ENCODE measurements around the gene TLE3. TPM values are rescaled to one million over a fixed set of nuclear protein-coding genes. Genes with fewer than 3 reads are reported as not detected.

The TLE3 gene
- total RNA-seq, 1 donor from 2014 or later = 17.6 TPM

DNA sequence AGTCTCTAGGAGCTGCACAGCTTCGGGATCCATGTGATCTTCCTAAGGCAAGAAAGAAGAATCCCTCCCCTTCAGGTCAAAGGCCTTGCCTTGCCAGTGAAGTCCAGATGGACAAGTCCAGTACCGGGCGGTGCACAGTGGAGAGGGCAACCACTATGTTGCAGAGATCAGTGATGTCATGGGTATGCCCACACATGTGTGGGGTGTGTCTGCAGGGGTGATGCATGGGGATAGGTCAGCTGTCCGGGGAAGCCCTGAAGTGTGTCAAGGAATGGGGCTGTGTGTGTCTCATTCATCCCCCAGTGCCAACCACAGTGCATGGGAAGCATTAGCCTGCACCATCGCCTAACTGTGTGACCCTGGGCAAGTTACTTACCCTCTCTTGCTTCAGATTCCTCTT is 66.5 kb downstream of the TLE3 start:
- no peak for DNase-seq (ENCODE audit: low spot score)

DNA sequence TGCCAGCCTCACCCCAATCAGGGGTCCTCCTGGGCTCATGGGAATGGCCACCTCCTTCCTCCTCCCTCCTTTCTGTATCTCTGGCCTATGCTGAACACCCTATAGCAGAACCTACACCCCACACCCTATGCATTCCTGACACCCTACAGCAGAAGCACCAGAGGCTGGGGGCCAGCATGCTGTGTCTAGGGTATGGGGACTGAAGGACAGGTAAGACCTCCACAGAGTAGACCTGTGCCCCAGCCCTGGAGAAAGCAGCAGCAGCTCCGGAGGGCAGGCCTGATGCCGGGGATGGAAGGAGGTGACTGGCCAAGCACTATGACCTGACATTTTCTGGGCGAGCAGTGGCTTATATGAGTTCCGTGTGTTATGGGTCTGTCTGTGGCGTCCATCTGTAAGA is 66.9 kb downstream of the TLE3 start:
- no peak for DNase-seq (ENCODE audit: low spot score)

DNA sequence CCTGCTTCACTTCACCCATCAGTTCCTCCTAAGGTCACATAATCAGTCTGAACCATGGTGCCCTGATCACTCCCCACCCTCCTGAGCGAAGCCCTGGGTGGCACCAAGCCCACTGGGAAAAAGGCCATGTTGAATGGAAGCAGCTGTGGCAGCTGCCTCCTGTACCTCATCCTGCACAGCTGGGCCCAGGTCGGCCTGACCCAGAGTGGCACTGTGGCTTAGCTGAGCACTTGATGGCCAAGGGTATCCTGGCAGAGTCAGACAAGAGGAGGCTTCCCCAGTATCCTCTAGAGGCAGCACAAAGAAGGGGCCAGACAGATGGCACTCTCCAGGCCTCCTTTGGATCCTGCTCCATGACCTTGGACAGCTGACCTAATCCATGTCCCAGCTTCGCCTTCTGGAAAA is 68.4 kb downstream of the TLE3 start:
- no peak for DNase-seq (ENCODE audit: low spot score)

DNA sequence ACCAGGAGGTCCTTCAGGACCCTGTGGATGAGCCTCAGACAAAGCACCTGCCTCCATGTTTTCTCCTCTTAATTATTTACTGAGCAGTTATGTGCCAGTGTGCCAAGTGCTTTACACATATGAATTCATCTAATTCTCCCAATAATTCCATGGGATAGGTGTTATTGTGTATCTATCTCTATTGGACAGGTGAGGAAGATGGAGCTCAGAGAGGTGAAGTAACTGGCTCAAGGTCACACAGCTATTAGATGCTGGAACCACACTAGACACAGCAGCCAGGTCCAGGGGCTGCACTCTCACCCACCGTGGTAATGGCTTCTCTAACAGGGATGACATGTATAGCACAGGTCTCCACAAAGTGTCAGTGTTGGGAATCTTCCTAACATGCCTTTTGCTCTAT is 70.2 kb downstream of the TLE3 start:
- DNase-seq (ENCODE audit: low spot score) = no peak

DNA sequence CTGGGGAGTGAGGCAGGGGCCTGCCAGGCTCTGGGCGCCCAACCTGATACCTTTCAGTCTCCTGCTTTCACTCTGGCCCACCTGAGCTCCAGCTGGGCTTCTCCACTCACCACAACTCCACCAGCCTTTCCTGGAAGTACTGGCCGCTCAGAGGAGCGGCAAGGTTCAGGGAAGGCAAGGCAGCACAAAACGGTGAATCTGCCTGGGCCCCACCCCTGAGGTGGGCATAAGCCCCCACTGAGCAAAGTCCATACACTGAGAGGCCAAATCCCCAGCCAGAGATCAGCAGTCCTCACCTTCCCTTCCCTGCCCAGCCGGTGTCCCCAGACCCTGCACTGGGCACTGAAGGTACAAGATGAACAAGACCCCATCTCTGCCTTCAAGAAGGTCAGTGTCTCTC is 70.7 kb downstream of the TLE3 start:
- DNase-seq (ENCODE audit: low spot score) = no peak

DNA sequence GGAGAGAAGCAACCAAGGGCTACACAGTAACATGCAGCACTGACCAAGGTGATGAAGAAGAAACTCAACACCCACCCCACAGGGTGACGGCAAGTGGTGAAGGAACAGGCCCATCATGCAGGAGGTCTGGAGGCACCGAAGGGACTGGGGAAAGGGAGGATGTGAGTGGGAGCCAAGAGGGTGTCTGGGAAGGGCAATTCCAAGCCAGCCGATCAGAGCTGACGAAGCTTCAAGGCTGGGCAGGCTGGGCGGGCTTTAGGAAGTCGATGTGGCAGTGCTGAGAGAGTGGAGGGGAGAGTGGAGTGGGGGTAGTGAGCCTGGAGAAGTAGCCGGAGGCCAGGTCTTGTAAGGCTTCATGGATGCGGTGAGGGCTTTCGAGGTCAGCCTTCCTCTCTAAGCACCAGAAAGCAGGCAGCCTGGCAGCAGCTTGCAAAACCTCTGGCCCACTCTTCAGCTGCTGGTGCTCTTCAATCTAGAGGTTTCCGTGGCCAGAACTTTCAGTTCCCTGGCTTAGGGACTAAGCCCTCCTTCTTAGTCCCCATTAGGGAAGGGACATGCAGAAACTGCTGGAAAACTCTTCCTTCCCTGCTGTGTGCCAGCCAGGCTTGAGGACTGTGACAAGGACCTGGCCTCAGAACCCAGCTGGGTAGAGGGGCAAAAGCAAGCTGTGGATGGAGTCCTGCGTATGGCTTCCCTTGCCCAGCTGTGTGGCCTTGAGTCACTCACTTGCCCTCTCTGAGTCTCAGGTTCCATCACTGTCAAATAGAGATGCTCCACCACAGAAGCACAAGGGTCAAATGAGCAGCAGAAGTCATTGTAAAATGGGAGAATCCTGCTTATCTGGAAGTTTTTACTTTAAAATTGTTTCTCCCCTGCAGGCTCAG is 72.1 kb downstream of the TLE3 start:
- peak; percentile 39 for DNase-seq (ENCODE audit: low spot score)

DNA sequence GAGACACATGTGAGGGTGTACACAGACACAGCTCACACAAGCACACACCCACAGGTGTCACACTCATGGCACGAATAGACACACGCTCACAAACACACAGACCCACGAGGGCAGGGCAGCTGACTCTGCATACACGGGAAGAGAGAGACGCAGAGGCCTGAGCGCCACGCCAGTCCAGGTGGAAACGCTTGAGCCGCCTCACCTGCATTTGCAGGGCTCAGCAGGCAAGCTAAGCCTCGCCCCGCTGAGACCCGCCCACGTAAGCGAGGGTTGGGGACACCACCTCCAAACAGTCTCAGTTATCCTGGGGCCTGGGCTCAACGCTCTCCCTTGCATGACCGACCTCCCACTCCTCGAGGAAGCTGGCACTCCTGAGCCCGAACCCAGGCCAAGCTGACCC is 73.2 kb downstream of the TLE3 start:
- no peak for DNase-seq (ENCODE audit: low spot score)

DNA sequence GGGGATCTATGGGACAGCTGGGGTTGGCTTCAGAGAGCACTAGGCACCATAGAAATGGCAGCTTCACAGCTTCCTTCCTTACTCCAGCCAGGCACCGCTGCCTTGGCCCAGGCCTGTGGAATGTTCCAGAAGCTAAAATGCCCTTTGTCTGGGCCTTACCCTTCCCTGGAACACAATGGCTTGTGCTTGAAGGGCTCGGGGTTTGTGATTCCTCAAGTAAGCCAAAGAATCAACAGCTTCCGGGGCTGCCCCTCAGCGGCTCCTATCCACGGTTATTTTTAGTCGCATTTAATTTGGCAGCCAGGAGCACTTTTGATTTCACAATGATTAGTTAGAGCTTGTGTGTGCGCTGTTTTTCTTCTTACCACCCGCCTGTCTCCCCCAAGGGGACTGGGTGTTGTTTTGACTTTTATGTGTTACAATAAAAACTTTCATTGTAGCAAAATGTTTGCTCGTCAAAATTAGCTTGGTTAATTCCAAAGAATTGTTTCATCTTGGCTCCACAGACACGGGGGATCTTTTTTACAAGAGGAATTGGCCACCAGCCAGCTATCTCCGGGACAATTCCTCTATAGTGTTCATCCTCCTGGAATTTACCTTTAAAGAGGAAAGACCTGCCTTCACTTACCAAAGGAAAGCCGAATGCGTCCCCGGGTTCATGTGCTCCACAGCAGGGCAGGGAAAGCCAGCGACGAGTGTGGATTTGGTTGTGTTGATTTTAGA is 73.8 kb downstream of the TLE3 start:
- DNase-seq (ENCODE audit: low spot score) = peak; percentile 57

DNA sequence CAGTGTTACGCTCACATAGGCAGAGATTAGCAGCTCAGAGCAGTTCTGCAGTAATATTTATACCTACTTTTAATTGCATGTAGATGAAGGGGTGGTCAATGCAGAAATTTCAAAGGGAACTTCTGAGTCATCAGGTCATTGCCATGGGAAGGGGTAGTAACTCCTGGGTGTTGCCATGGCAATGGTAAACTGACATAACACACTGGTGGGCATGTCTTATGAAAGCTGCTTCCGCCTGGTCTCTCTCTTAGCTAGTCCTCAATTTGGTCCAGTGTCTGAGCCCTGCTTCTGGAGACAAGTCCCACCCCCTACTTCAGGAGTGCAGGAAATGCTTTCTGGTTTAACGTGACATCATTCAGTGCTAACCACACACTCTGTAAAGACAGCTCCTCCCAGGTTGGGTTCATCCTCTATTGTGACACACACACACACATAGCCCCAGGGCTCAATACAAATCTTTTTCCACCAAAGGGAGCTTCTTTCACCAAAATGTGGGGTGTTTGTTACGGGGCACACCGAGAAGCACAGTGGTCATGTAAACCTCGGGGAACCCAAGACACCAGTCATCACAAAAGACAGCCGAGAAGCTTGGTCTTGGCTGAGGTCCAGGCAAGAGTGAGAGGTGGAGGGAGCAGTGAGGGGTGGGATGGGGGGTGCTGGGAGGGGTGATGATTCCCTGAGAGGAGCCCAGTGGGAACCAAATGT is 74.5 kb downstream of the TLE3 start:
- DNase-seq (ENCODE audit: low spot score) = peak; percentile 41

DNA sequence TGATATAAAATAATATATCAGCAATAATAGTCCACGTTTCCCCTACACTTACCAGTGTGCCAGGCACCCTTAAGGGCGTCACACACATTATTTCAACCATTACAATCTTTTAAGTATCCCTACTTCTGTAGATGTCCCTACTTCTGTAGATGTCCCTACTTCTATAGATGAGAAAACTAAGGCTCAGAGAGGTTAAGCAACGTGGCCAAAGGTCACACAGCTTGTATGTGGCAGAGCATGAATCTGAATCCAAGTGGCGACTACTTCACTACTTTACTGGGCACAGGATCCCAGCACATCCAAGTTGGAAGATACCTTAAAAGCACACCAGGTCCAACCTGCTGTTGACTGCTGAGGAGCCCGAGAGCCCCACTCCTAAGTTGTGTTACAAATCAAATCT is 77.5 kb downstream of the TLE3 start:
- DNase-seq (ENCODE audit: low spot score) = no peak

DNA sequence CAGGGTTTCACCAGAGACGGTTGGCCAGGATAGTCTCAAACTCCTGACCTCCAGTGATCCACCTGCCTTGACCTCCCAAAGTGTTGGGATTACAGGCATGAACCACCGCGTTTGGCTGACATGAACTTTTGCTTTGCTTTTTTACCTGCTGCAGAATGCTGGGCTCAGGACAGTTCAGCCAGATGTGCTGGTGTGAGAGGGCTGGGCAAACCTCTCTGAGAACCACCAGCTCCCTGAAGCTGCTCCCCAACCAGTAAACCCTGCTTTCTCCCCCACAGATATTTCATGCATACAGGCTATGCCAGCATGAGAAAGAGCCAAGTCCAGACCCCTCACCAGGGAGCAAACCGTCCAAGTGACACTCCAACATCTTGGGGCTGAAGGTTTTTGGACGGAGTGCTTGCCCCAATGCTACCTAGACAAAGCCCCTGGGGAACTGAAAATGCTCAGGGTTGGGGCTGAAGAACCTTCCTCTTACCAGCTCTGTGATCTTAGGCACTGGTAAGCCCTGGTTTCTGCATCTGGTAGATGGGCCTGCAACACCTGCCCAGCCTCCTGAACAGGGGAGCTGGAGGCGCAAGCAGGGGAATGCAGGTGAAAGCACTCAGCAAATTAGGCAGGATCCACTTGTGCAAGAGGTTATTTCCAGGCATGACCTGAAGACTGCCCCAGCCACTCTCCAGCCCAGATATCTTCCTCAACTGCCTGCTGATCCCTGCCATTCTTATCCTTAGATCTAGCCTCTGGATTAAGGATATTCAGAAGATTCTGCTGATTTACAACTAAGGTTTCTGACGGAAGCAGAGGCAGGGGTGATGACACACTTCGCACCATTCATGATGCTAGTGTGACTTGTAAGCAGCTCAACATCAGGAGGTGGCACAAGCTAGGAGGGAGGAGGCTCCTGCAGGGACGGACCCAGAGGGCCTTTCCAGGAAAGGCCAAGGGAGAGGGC is 78.8 kb downstream of the TLE3 start:
- no peak for DNase-seq (ENCODE audit: low spot score)

DNA sequence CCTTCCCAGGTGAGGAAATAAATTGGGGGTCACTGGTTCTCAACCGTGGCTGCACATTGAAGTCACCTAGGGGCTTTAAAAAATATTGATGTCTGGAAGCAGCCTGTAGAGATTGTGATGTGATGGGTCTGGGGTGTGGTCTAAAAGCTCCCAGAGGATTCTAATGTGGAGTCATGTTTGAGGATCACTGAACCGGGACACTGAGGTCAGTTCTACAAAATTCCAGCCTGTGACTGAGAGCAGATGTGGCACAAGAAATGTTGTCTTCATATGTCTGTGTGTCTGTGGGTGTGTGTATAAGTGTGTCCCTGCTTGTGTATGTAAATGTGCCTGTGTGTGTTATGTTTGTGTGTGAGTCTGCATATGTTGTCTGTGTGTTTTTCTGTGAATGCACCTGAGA is 79.9 kb downstream of the TLE3 start:
- no peak for DNase-seq (ENCODE audit: low spot score)

DNA sequence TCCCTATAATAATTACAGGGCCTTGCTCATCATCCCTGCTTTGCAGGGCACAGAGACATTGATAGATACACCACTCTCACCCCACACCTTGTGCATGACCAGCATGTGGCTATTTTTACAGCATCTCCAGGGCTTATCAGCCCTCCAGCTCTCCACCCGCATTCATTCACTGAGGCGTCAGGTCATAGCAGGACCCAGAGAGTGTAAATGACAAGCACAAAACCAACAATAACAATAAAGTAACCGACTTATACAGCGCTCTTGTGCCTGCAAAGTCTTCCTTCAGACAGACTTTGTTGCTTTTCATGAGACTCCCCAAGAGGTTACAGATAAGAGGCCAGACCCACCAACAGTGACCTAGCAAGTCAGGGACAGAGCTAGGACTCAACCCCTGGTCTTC is 80.7 kb downstream of the TLE3 start:
- DNase-seq (ENCODE audit: low spot score) = no peak

DNA sequence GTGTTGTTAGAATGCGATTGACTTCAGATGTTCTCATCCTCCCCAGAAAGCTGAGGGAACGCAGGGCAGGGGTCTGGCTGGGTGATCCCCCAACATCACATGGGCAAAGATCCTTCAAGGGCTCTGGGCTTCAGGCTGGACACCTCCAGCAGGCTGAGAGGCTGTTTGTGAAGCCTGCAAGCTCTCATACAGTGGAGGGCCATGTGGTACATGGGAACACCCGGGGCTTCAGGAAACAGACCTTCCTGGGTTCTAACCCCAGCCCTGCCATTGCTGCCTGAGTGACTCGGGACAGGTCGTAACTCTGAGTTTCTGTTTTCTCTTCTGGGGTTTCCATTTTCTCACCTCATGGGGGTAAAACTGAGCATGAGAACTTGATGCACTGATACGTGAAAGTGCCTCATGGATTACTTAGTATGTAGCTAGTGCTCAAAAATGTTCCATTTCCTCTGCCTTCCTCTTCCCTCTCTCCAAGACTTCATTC is 81.2 kb downstream of the TLE3 start:
- no peak for DNase-seq (ENCODE audit: low spot score)

DNA sequence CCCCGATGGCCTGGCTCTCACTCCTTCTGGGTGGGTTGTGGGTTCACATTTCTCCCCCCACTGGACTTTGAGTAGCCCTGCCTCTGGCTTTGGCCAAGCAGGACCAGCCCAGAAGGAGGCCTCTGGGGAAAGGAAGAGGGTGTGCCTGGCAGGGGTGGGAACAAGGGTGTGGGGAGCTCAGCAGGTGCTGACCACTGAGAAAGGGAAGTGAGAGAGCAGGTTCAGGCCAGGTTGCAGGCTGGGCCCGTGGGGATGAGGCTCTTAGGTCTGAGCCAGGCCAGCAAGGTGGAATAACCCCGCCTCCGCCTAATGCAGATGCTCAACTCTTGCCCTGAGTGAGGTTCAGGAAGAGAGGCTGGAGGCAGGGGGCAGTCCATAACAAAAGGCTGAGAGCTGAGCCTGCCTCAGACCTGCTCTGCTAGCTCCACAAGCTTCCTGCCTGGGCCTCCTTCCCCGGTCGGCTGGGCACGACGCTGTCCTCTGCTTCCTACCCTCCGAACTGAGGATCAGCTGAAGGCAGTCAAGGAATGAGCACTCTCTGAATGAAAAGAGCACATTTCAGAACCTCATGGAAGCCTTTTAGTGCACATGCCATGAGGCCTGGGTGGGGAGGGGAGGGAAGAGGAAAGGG is 82.7 kb downstream of the TLE3 start:
- peak; percentile 15 for DNase-seq (ENCODE audit: low spot score)

DNA sequence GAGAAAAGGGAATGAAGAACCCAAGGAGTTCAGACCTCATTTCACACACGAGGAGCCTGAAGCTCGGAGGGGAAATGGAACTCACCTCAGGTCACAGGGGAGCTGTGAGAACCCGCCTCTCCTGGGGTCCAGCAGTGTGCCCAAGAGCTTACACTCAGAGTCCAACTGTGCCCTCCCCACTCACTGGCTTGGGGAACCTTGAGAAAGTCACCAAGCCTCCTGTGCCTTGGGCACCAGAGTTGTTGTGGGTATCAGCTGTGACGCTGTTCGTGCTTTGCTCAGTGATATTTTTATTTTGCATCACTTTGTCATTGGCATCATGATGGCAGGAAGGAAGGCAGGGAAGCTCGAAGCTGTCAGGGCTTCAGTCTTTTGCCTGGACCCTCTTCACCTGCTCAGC is 83.4 kb downstream of the TLE3 start:
- no peak for DNase-seq (ENCODE audit: low spot score)

DNA sequence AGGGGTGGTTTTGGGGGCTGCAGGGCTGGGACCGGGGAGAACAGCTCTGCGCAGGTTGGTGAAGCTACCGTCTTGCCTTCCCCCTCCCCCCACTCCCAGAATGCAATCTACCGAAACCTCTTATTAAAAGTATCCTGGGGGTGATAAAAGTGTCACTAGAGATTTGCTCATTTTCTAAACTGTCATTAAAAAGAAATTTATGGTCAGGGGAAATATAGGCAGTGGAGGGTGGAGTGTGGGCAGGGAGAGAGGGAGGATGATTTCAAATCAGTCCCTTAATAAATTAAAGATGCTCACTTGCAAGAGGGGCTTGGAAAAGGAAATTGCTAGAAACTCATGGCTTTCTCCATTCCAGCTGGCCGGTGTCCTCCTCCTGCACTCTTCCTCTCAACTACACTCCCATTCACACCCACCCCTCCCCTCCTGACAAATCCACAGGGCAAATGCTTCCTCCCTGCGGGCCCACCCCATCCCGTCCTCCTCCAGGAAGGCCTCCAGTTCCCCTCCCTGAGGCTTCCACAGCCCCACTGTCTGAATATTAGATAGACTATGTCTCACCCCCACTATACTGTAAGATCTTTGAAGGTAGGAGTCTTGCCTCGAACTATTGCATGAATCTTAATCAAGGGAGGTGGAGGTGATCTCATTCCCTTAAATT is 83.9 kb downstream of the TLE3 start:
- DNase-seq (ENCODE audit: low spot score) = no peak

DNA sequence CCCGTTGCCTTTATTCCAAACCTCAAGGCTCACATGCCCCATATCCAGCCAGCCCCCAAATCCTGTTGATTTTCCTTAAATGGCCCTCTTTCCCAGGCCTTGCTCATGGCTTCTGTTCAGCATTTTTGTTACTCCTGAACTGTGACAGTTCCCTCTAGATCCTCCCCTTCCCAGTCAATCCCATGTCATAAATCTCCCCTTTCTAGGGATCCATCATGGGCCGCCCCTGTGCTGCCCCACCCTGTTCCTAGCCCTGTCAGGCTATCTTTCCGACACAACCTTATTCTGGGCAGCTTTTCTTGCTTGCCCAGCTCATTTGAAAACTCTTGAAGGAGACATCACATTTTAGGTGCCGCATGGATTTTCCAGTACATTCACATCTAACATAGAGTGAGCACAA is 84.8 kb downstream of the TLE3 start:
- DNase-seq (ENCODE audit: low spot score) = no peak

DNA sequence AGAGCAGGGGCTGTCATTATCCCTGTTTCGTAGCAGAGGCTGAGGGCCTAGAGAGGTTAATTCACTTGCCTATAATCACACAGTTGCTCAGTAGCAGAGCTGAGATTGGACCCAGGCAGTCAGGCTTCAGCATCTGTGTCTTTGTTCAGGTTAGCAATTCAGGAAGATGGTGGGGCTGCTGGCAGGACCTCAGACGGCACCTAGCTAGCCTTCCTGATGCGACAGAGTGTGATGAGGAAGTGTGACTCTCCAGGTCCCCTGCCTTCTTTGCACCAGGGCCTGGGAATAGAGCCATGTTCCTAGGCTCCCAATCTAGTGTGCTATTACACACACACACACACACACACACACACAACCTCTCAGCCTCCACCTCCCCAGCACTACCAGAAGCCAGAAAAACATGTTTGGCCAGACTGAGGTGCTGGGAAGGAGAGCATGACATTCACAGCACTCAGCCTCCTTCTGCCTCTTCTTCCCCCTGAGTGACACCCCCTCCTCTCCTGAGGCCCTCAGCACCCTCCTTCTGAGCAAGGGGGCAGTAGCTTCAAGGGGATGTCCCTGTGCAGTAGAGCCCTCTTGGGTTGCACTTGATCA is 88.9 kb downstream of the TLE3 start:
- peak; percentile 32 for DNase-seq (ENCODE audit: low spot score)
